ENCODE measurements around the gene NQO1. TPM values are rescaled to one million over a fixed set of nuclear protein-coding genes. Genes with fewer than 3 reads are reported as not detected.

NQO1 gene
- total and polyA plus RNA-seq, 2 of the 13 experiments (the other 11 are each of a cell fraction or from before 2014, with no cell fraction given) = 464 to 1,060 TPM

DNA sequence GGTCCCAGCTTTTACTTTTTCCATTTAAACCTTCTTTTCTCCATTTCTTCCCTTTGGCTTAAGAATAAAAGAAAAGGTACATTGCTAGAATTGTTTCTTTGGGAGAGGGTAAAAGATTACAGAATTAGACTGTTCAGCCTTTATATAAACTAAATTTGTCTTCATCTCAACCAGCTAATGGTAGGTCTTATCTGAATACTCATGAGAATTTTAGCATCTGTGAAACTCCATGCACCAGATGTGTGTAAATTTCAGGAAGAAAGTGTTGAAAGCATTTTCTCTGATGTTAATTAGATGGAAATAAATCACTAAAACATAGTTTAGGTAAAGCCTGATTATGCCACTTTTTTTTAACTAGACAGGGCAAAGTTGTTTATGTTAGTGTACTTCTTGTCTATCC, 24.9 kb downstream of the NQO1 start (continued):
- TF ChIP-seq ZNF143 (CRISPR knock-in tag; IDR thresholded peaks at IDR 0.05) = no peak
- TF ChIP-seq SAP130 (CRISPR knock-in tag; IDR thresholded peaks at IDR 0.05; ENCODE audit: low read depth) = no peak
- TF ChIP-seq HOXA7 (CRISPR knock-in tag; IDR thresholded peaks at IDR 0.05) = no peak
- no peak for TF ChIP-seq ZNF580 (CRISPR knock-in tag; IDR thresholded peaks at IDR 0.05; ENCODE audit: borderline replicate concordance, low read depth)
- TF ChIP-seq, protein P1, sequence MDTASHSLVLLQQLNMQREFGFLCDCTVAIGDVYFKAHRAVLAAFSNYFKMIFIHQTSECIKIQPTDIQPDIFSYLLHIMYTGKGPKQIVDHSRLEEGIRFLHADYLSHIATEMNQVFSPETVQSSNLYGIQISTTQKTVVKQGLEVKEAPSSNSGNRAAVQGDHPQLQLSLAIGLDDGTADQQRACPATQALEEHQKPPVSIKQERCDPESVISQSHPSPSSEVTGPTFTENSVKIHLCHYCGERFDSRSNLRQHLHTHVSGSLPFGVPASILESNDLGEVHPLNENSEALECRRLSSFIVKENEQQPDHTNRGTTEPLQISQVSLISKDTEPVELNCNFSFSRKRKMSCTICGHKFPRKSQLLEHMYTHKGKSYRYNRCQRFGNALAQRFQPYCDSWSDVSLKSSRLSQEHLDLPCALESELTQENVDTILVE (CRISPR knock-in tag; IDR thresholded peaks at IDR 0.05) = no peak
- TF ChIP-seq ZNF235 (CRISPR knock-in tag; IDR thresholded peaks at IDR 0.05; ENCODE audit: borderline replicate concordance) = no peak
- no peak for TF ChIP-seq ZNF713 (CRISPR knock-in tag; IDR thresholded peaks at IDR 0.05)
- TF ChIP-seq DZIP1 (CRISPR knock-in tag; IDR thresholded peaks at IDR 0.05) = no peak
- no peak for TF ChIP-seq CENPT (CRISPR knock-in tag; IDR thresholded peaks at IDR 0.05; ENCODE audit: low read depth)
- TF ChIP-seq CHD4 (IDR thresholded peaks at IDR 0.05; ENCODE audit: borderline replicate concordance, low read length) = no peak
- TF ChIP-seq ZNF326 (CRISPR knock-in tag; IDR thresholded peaks at IDR 0.05; ENCODE audit: borderline replicate concordance) = no peak
- TF ChIP-seq PPARG (CRISPR knock-in tag; conservative IDR thresholded peaks at IDR 0.05) = no peak
- TF ChIP-seq, protein P2, sequence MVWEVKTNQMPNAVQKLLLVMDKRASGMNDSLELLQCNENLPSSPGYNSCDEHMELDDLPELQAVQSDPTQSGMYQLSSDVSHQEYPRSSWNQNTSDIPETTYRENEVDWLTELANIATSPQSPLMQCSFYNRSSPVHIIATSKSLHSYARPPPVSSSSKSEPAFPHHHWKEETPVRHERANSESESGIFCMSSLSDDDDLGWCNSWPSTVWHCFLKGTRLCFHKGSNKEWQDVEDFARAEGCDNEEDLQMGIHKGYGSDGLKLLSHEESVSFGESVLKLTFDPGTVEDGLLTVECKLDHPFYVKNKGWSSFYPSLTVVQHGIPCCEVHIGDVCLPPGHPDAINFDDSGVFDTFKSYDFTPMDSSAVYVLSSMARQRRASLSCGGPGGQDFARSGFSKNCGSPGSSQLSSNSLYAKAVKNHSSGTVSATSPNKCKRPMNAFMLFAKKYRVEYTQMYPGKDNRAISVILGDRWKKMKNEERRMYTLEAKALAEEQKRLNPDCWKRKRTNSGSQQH (CRISPR knock-in tag; IDR thresholded peaks at IDR 0.05; ENCODE audit: low read depth) = no peak
- TF ChIP-seq SALL2 (CRISPR knock-in tag; IDR thresholded peaks at IDR 0.05) = no peak

All from HepG2 (cell line).